Gastrocnemius medialis (tissue), 4 donors: ENCODE results near the gene LPAR3.

Source experiments
- POLR2A ChIP-seq, 2 donors: fragments of 450-650 bp; IDR thresholded peaks; one replicate each; pipeline ENCODE4 v1.6.1; 2017; ENCODE audit warnings: antibody characterized with exemption in 2 of 2, mild to moderate bottlenecking in 2 of 2, moderate library complexity in 2 of 2
- TF ChIP-seq, protein P1 (sequence below), 5 experiments: fragments of 450-650 bp in 3 of 5; fragments of 200-600 bp in 2 of 5; sonication (generic) in 2 of 5; IDR thresholded peaks in 4 of 5; conservative IDR thresholded peaks in 1 of 5; 1 replicate in 4 of 5; 2 replicates in 1 of 5; pipeline ENCODE4 v1.5.1; 2016 to 2019; ENCODE audit warnings: antibody characterized with exemption in 5 of 5, mild to moderate bottlenecking in 3 of 5, moderate library complexity in 3 of 5

DNA sequence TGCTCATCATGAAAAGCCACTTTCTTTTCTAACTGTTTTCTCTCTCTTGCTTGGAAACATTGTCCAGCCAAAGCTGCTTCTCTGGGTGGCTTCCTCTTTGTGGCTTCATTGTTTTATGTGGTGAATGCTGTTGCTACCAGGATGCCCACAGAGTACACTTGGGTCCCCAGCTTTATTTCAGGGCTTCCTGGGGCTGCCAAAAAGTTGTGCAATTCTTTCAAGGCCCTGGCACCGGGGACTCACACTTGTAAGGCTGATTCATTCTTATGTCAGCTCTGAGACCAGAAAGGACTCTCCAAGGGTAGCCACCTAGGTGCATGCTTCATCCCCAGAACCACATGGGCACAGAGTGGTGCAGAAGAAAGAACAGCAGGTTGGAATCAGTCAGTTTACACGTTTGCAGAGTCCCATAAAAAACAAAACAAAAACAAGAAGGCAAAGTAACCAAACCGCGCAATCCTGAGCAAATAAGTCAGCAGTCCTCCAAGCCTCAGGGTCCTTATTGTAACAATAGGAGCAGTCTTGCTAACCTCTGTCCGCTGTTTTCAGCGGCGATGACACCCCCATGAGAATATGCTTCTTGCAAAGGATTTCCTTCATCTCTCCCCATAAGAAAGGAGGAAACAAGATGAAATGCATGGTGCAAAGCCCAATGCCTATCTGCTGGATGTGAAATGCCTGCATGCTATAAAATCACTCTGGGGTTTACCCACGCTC is 112.8 kb downstream of the LPAR3 start:
- TF ChIP-seq, protein P1, sequence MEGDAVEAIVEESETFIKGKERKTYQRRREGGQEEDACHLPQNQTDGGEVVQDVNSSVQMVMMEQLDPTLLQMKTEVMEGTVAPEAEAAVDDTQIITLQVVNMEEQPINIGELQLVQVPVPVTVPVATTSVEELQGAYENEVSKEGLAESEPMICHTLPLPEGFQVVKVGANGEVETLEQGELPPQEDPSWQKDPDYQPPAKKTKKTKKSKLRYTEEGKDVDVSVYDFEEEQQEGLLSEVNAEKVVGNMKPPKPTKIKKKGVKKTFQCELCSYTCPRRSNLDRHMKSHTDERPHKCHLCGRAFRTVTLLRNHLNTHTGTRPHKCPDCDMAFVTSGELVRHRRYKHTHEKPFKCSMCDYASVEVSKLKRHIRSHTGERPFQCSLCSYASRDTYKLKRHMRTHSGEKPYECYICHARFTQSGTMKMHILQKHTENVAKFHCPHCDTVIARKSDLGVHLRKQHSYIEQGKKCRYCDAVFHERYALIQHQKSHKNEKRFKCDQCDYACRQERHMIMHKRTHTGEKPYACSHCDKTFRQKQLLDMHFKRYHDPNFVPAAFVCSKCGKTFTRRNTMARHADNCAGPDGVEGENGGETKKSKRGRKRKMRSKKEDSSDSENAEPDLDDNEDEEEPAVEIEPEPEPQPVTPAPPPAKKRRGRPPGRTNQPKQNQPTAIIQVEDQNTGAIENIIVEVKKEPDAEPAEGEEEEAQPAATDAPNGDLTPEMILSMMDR (IDR thresholded peaks at IDR 0.05 in 4 of 5, conservative IDR thresholded peaks at IDR 0.05 in 1 of 5): no peak
- no peak for TF ChIP-seq POLR2A (IDR thresholded peaks at IDR 0.05)
